AG09319 (cell line): ENCODE measurements around the gene DYRK1B.

Source experiments
- DNase-seq: peaks from one replicate; pipeline ENCODE4 v3.0.0-alpha.2; 2010; ENCODE audit warnings: low read depth; ENCODE audit errors: extremely low read depth
- TF ChIP-seq, protein P1 (sequence below): IDR thresholded peaks from 2 replicates; pipeline ENCODE4 v1.5.1; 2011; ENCODE audit warnings: low read depth, mild to moderate bottlenecking, inconsistent platforms, low read length, moderate library complexity

The DYRK1B gene

GRCh38 chr19:39873385-39873784 is 39.4 kb upstream of the DYRK1B start:
- TF ChIP-seq, protein P1, sequence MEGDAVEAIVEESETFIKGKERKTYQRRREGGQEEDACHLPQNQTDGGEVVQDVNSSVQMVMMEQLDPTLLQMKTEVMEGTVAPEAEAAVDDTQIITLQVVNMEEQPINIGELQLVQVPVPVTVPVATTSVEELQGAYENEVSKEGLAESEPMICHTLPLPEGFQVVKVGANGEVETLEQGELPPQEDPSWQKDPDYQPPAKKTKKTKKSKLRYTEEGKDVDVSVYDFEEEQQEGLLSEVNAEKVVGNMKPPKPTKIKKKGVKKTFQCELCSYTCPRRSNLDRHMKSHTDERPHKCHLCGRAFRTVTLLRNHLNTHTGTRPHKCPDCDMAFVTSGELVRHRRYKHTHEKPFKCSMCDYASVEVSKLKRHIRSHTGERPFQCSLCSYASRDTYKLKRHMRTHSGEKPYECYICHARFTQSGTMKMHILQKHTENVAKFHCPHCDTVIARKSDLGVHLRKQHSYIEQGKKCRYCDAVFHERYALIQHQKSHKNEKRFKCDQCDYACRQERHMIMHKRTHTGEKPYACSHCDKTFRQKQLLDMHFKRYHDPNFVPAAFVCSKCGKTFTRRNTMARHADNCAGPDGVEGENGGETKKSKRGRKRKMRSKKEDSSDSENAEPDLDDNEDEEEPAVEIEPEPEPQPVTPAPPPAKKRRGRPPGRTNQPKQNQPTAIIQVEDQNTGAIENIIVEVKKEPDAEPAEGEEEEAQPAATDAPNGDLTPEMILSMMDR: no peak
- DNase-seq: no peak

DNA sequence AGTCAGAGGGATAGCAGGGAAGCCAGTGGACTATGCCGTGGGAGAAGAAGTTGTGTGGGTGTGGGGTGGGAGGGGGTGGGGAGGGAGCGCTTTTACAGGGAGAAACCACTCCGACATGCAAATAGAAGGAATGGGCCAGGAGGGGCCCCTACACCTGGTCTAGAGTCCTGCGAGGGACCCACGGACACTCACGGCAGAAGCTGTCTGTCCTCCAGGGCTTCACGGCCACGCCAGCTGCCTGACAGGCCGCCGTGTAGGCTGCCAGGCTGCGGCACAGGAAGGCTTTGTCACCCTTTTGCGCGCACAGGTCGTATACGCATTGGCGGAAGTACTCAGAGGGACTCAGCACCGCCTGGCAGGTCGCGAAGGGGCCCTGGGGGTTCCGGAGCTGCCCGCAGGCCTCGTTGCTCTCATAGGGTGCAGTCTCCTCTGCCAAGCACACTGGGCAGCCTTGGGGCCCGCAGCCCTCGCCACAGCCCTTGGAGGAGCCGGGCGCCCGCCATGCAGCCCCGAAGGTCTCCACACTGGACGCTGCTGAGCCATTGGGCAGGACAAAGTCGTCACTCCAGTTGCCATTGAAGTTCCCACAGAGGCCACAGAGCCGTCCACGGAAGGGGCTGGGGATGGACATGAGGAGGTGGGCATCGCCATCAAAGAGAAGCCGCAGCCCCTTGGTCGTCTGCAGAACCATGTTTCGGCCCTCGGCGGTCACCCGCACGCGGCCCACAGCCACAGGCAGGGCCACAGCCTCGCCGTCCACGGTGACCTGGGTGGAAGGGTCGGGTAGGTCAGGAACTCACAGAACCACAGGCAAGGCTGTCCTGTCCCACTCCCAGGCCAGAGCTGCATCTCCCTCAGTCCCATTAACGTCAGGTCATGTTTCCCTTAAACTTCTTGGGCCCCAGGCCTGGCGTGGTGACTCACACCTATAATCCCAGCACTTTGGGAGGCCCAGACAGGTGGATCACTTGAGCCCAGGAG is 38.2 kb upstream of the DYRK1B start:
- DNase-seq: no peak
- TF ChIP-seq, protein P1: no peak

GRCh38 chr19:39871362-39871761 is 37.4 kb upstream of the DYRK1B start:
- TF ChIP-seq, protein P1: no peak
- DNase-seq: no peak

DNA sequence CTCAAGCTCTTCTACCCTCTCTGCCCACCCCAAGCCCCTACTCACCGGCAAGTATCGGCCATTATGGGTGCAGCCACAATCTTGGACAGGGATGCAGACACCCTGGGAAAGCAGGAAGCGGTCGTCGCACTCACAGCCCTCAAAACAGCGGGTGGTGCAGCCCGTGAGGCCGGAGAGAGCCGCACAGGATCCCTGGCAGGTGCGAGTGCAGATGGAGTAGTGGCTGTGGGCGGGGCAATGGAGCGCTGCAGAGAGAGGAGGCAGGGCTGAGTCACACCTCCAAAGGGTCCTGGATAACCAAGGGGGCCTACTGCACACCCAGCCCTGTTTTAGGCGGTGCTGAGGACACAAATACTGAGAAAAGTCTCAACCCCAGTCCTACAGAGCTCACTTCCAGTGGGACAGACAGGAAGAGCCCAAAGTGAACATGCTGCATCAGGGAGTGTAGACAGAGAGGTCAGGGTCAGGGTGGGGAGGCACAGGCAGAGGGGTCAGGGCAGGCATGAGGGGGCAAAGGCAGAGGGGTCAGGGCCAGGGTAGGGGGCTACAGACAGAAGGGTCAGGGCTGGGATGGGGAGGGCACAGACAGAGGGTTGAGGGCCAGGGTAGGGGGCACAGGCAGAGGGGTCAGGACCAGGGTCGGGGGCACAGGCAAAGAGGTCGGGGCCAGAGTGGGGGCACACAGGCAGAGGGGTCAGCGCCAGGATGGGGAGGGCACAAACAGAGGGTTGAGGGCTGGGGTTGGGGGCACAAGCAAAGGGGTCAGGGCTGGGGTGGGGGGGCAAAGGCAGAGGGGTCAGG is 36.4 kb upstream of the DYRK1B start:
- TF ChIP-seq, protein P1: no peak
- no peak for DNase-seq

GRCh38 chr19:39867952-39868351 is 34.0 kb upstream of the DYRK1B start:
- TF ChIP-seq, protein P1: no peak
- DNase-seq: no peak

GRCh38 chr19:39867133-39867532 is 33.2 kb upstream of the DYRK1B start:
- TF ChIP-seq, protein P1: no peak
- no peak for DNase-seq

DNA sequence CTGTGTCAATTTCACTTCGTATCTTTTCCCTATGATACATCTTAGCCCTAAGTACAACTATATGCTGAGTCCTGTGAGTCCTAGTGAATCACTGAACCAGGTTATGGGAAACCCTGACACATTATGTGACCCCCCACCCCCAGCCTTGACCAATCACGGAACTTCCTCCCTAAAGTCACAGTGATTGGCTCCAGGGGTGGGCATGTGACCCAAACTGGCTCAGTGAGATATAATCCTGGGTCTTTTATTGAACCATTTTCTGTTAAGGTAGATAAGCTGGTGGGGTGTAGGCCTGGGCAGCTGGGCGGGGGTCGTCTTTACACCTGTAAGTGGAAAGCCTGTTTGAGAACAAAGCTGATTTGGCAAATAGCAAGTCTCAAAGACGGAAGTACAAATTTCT is 32.0 kb upstream of the DYRK1B start:
- TF ChIP-seq, protein P1: no peak
- no peak for DNase-seq
